GM13976 (cell line): ENCODE measurements around the gene SERPINB5.

Experiments
- DNase-seq: peaks from one replicate; pipeline ENCODE4 v3.0.0; 2012; ENCODE audit warnings: low spot score
- in situ Hi-C: fragments of 300-500 bp; cut with MboI; formaldehyde crosslinking; loops from one replicate; pipeline ENCODE4 v1.12.0; 2022; ENCODE audit warnings: low sequenced_read_pairs, mixed read lengths, inconsistent platforms; ENCODE audit not compliant: unreplicated experiment
- TF ChIP-seq, protein P1 (sequence below): IDR thresholded peaks from 2 replicates; pipeline ENCODE4 v1.5.1; 2012; ENCODE audit warnings: borderline replicate concordance, mild to moderate bottlenecking; ENCODE audit not compliant: insufficient read depth; ENCODE audit errors: extremely low read depth, missing control alignments, control extremely low read depth

SERPINB5 gene

DNA sequence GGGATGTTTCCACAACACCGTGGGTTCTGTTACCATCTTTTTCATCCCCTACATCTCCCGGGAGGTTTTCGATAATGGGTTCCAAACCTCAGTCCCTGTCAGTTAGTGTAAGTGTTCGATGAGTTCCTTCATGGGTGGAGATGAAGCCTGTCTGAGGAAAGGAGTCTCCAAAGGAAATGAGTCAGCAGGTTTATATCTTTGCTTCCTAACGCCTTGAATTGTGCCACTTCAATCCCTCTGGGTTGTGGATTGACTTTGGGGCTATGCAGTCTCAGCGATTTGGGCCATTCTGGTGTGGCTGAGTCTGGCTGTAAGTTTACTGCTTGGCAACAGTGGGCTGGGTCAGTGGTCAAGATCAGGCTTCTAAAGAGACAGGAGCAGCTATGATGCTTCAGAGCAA is 1.2 kb downstream of the SERPINB5 start:
- TF ChIP-seq, protein P1, sequence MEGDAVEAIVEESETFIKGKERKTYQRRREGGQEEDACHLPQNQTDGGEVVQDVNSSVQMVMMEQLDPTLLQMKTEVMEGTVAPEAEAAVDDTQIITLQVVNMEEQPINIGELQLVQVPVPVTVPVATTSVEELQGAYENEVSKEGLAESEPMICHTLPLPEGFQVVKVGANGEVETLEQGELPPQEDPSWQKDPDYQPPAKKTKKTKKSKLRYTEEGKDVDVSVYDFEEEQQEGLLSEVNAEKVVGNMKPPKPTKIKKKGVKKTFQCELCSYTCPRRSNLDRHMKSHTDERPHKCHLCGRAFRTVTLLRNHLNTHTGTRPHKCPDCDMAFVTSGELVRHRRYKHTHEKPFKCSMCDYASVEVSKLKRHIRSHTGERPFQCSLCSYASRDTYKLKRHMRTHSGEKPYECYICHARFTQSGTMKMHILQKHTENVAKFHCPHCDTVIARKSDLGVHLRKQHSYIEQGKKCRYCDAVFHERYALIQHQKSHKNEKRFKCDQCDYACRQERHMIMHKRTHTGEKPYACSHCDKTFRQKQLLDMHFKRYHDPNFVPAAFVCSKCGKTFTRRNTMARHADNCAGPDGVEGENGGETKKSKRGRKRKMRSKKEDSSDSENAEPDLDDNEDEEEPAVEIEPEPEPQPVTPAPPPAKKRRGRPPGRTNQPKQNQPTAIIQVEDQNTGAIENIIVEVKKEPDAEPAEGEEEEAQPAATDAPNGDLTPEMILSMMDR, result no peak
- DNase-seq, result no peak
- in situ Hi-C loops, result no loop called here

DNA sequence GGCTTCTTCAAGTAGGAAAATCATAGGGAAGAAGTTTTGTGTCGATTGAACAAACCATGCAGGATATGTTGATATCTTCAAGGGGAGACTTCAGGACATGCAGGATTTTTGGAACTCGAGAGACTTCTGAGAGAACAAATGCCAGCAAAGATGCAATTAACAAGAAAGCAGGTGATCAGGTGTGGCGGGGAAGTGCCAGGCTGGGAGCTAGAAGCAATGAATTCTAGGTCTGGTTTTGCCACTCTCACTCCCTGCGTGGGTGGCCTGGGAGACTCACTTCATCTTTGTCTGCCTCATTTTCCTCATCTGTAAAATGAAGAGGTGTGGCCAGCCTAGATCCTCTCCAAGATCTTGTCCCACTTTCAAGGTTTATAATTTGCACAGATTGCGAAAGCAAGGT is 3.1 kb downstream of the SERPINB5 start:
- in situ Hi-C loops, result no loop called here
- DNase-seq, result no peak
- TF ChIP-seq, protein P1, result no peak

DNA sequence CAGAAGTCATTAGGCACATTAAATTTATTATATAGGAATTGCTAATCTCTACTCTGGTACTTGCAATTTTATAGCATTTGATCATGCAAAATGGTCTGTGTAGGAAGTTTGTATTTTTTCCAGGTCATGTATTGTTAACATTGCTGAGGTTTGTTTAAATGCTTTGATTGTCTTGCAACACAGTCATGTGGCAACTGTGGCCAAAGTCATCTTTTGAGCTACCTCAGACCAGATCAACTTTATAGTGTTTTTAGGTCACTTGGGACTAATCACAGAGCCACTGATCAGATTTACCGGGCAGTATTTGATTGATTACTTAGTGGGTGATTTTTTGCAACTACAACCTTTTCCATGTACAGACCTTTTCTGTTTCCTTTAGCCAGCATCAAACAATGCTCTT is 3.7 kb downstream of the SERPINB5 start:
- DNase-seq, result no peak
- in situ Hi-C loops, result no loop called here
- TF ChIP-seq, protein P1, result no peak

DNA sequence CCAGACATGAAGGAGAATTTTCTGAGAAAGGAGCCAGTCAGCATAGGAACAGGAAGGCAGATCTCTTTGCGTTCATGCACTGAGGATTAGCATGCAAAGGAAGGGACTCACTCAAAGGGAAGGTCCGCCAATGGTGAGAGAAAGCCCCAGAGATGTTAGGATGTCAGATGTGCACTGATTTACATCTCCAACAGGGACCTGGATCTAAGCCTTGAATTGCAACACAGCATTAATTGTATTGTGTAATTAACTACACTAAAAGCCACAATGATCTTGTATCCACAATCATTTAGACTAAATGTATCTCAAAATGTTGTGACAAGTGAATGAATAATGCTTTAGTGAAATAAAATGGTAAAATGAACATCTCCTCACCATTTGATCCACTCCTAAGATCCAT is 4.2 kb downstream of the SERPINB5 start:
- in situ Hi-C loops, result no loop called here
- TF ChIP-seq, protein P1, result no peak
- DNase-seq, result no peak

DNA sequence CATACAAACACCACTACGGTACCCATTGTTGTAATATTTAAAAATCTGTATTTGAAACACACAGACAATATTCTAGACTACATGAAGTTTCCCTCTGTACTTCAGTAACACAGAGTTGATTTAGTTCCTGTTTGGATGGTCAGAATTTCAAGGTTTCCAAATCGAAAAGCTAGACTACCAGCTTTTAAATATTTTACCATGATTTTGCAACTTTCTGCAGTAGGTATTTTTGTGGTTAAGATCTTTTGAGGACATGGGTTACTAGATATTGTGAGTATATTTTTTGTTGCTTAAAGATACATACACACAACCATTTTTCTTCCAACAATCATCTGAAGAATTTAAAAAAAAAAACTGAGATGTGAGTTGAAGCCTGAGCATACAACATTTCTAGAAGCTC is 10.9 kb downstream of the SERPINB5 start:
- TF ChIP-seq, protein P1, result no peak
- in situ Hi-C loops, result no loop called here

DNA sequence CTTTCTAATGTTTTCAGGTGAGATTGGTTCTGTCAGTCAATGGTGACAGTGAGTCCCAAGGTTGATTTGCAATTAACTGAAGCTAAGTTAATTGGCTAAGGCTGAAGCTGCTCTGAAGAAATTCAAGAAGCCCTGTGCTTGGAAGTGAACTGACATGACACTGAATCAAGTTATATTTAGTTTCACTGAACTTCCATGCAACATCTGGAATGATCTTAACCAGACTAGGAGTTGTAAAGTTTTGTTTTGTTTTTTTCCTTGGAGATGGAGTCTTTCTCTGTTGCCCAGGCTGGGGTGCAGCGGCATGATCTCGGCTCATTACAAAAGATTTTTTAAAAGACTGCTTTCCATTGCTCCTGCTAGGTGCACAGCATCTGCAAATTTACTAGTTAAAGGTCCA is 11.4 kb downstream of the SERPINB5 start:
- in situ Hi-C loops, result no loop called here
- TF ChIP-seq, protein P1, result no peak
- DNase-seq, result no peak

More for the DNA sequence above, 10.9 kb downstream of the SERPINB5 start:
- no peak for DNase-seq

DNA sequence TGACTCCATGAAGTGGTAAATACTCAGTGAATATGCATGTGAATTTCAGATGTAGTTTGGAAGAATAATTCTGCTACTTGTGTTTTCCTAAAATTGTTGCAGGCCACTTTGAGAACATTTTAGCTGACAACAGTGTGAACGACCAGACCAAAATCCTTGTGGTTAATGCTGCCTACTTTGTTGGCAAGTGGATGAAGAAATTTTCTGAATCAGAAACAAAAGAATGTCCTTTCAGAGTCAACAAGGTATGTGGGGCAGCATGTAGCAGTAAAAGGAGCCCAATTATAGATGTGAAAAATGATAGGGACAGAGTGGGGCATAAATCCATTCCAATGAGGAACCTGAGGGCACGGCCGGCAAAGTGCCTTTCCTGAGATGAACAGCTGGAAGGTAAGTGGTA is 16.1 kb downstream of the SERPINB5 start:
- in situ Hi-C loops, result no loop called here
- TF ChIP-seq, protein P1, result no peak
- no peak for DNase-seq
